Spinal cord (tissue), 10 donors: Measurements from ENCODE around the gene MVB12B. TPM values are rescaled to one million over a fixed set of nuclear protein-coding genes. Genes with fewer than 3 reads are reported as not detected.
"Not testable (repeated sequence)": the region's sequence is repeated elsewhere in the genome, so short reads cannot be mapped to it uniquely, and the experiment has no call there.

Source experiments
- DNase-seq, 6 donors: peaks; one replicate each; pipeline versions ENCODE4 v3.0.0 to v3.0.0-alpha.2; 2013 to 2015; ENCODE audit warnings: low spot score in 6 of 6, low read depth in 4 of 6
- H3K27ac ChIP-seq: one replicate; pipeline ENCODE4 v1.5.1; 2013; ENCODE audit warnings: low read depth, low read length, control low read depth
- H3K27me3 ChIP-seq: one replicate; pipeline ENCODE4 v1.6.1; 2013; ENCODE audit warnings: low read length; ENCODE audit not compliant: control insufficient read depth, insufficient read depth
- H3K36me3 ChIP-seq: one replicate; pipeline ENCODE4 v1.6.1; 2013; ENCODE audit warnings: low read length; ENCODE audit not compliant: control insufficient read depth, insufficient read depth
- H3K4me1 ChIP-seq: one replicate; pipeline ENCODE4 v1.6.1; 2013; ENCODE audit warnings: low read length; ENCODE audit not compliant: control insufficient read depth, insufficient read depth
- H3K4me3 ChIP-seq: one replicate; pipeline ENCODE4 v1.5.1; 2013; ENCODE audit warnings: low read depth, low read length, control low read depth
- H3K9me3 ChIP-seq: one replicate; pipeline ENCODE4 v1.6.1; 2013; ENCODE audit warnings: low read length; ENCODE audit not compliant: control insufficient read depth, insufficient read depth
- WGBS: methylation state at CpG from one replicate; pipeline ENCODE4 v1.1.5; 2013; ENCODE audit warnings: missing lambda C conversion rate; ENCODE audit not compliant: insufficient coverage; 5-methylcytosine and 5-hydroxymethylcytosine counted together
- long read RNA-seq, 4 donors: transcript quantifications; one replicate each; lab custom pipeline, GENCODE V29; 2026
- polyA plus RNA-seq, 2 donors: library from polyadenylated mRNA; unstranded; fragments of 120-200 nt; gene quantifications; one replicate each; pipeline ENCODE4 v1.2.1, GENCODE V29; 2013; ENCODE audit not compliant: insufficient read length in 2 of 2
- total RNA-seq, 2 donors: library from RNA; depleted of rRNA in 1 of 2; stranded (reverse); fragments of 120-200 nt in 1 of 2; fragments of >200 nt in 1 of 2; gene quantifications; one replicate each; pipeline versions ENCODE4 v1.2.3 to v1.2.4, GENCODE V29; 2013 to 2014
- donor health status: healthy.

MVB12B gene, protein sequence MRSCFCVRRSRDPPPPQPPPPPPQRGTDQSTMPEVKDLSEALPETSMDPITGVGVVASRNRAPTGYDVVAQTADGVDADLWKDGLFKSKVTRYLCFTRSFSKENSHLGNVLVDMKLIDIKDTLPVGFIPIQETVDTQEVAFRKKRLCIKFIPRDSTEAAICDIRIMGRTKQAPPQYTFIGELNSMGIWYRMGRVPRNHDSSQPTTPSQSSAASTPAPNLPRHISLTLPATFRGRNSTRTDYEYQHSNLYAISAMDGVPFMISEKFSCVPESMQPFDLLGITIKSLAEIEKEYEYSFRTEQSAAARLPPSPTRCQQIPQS
- total RNA-seq = 10 to 100 TPM; 28.9 to 33.4 TPM
- polyA plus RNA-seq = 10 to 100 TPM; 77.9 to 84.2 TPM
- long read RNA-seq, donor 1, full-length matches to known transcripts = 19 of 19 reads
- long read RNA-seq, donor 1, partial matches to known transcripts = 0 of 19 reads
- long read RNA-seq, donor 1, other reads (novel, unspliced or antisense) = 0 of 19 reads
- long read RNA-seq, donor 2, full-length matches to known transcripts = 12 of 17 reads
- long read RNA-seq, donor 2, partial matches to known transcripts = 5 of 17 reads
- long read RNA-seq, donor 2, other reads (novel, unspliced or antisense) = 0 of 17 reads
- long read RNA-seq, donor 3, full-length matches to known transcripts = 11 of 11 reads
- long read RNA-seq, donor 3, partial matches to known transcripts = 0 of 11 reads
- long read RNA-seq, donor 3, other reads (novel, unspliced or antisense) = 0 of 11 reads
- long read RNA-seq, donor 4, partial matches to known transcripts = 0 of 1 reads
- long read RNA-seq, donor 4, other reads (novel, unspliced or antisense) = 0 of 1 reads

GRCh38 chr9:126326228-126327005, at the start of gene MVB12B:
MVB12B (plus strand) TSS chr9:126326829; CDS start chr9:126326930, 101 bp downstream.
- Histone ChIP-seq H3K27me3 (no peaks in the 10 kb centered on the region), H3K4me3 (peak within 1 kb of the TSS; percentile 58), H3K36me3 (no peaks in the 10 kb centered on the region), H3K27ac (peak within 1 kb of the TSS; percentile 85), H3K4me1 (peaks cover 29% of the 10 kb centered on the region), H3K9me3 (peaks cover 5% of the 10 kb centered on the region)
- under 1% methylated on average over 94 of the region's 94 CpGs for WGBS
- DNase-seq = peak in 2 of 6 donors; percentile 76 to 78

DNA sequence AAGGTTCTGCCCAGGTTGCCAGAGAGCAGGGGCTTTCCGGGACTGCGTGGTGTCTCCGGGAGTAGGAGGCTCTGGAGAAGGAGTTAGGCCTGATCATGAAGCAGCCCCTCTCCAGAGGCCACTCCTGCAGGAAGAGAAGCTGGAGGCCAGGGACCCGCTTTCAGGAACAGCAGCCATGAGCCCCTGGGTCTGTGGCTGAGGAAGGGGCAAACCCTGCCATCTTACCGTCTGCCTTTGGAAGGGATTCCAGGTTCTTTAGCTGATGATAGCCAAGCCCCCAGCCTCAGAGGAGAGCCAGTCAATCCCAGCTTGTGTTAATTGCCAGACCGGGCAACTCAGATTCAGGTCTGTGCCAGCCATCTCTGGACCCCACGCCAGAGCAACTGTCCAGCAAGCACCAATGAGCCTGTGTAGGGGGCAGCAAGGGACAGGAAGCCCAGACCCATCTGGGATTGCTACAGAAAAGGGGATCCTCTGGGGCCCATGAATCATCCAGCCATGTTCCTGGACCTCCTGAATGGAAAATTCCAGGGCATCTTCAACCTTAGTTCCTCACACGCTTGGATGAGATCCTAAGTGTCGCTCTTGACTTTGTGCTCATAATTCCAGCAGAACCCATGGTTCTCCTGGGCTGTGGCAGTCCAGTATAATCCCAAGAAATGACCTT, 42.7 kb upstream of the MVB12B start:
- no peaks in the 10 kb centered on the region for H3K36me3 ChIP-seq
- no peaks in the 10 kb centered on the region for H3K4me1 ChIP-seq
- WGBS = 90% methylated on average over 9 of the region's 9 CpGs
- peaks cover 3% of the 10 kb centered on the region for H3K9me3 ChIP-seq
- no peaks in the 10 kb centered on the region for H3K27me3 ChIP-seq
- no peak overlapping the region for H3K27ac ChIP-seq
- no peak overlapping the region for H3K4me3 ChIP-seq
- no peak for DNase-seq

GRCh38 chr9:126285652-126286051, 41.0 kb upstream of the MVB12B start:
- not testable (repeated sequence) for H3K9me3 ChIP-seq, H3K27ac ChIP-seq, H3K4me1 ChIP-seq, DNase-seq, H3K36me3 ChIP-seq, H3K27me3 ChIP-seq, H3K4me3 ChIP-seq
- 80% methylated on average over 1 of the region's 2 CpGs for WGBS

GRCh38 chr9:126287166-126287866, 39.3 kb upstream of the MVB12B start:
- Histone ChIP-seq H3K9me3 (no peaks in the 10 kb centered on the region), H3K27ac (no peak overlapping the region), H3K36me3 (no peaks in the 10 kb centered on the region), H3K4me1 (peaks cover 3% of the 10 kb centered on the region), H3K4me3 (no peak overlapping the region), H3K27me3 (no peaks in the 10 kb centered on the region)
- WGBS = 100% methylated on average over 2 of the region's 6 CpGs
- DNase-seq = no peak

DNA sequence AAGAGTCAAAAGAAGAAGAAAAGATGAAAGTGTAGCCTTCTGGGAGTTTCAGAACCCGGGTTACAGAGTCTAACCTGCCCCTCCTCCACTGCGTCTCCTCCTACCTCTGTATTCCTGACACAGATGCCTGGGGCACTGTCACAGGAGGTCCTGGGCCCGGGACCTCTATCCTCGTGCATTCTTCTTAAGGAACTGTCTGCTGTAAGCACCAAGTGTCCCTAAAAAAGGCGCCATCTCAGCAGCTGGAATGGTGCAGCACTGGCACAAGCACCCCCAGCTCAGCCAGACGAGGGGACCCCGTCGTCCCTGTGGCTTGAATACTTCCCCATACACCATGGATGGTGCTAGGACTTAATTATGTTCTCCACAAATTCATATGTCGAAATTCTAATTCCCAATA, 35.8 kb upstream of the MVB12B start:
- no peaks in the 10 kb centered on the region for H3K9me3 ChIP-seq
- no peak for DNase-seq
- H3K4me3 ChIP-seq = no peak overlapping the region
- no peaks in the 10 kb centered on the region for H3K36me3 ChIP-seq
- H3K4me1 ChIP-seq = peaks cover 14% of the 10 kb centered on the region
- H3K27me3 ChIP-seq = no peaks in the 10 kb centered on the region
- WGBS = 72% methylated on average over 5 of the region's 9 CpGs
- no peak overlapping the region for H3K27ac ChIP-seq

DNA sequence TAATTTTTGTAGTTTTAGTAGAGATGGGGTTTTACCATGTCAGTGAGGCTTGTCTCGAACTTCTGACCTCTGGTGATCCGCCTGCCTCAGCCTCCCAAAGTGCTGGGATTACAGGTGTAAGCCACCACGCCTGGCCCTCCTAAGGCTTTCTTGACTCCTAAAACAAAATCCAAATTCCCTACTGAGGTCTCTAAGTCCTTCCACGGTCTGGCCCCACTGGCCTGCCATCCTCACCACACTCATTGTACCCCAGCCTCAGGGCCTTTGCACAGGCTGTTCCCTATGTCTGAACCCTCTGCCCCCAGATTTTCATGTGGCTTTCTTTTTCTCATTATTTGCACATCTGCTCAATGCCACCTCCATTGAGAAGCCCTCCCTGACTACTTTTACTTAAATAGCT, 34.7 kb upstream of the MVB12B start:
- no peak for DNase-seq
- H3K27ac ChIP-seq = no peak overlapping the region
- H3K27me3 ChIP-seq = no peaks in the 10 kb centered on the region
- 94% methylated on average over 4 of the region's 4 CpGs for WGBS
- H3K36me3 ChIP-seq = no peaks in the 10 kb centered on the region
- H3K9me3 ChIP-seq = no peaks in the 10 kb centered on the region
- H3K4me3 ChIP-seq = no peak overlapping the region
- H3K4me1 ChIP-seq = peaks cover 14% of the 10 kb centered on the region

GRCh38 chr9:126292736-126293521, 33.7 kb upstream of the MVB12B start:
- peaks cover 21% of the 10 kb centered on the region for H3K4me1 ChIP-seq
- DNase-seq = no peak
- no peak overlapping the region for H3K4me3 ChIP-seq
- 77% methylated on average over 15 of the region's 16 CpGs for WGBS
- H3K27me3 ChIP-seq = no peaks in the 10 kb centered on the region
- no peaks in the 10 kb centered on the region for H3K36me3 ChIP-seq
- no peak overlapping the region for H3K27ac ChIP-seq
- H3K9me3 ChIP-seq = no peaks in the 10 kb centered on the region

GRCh38 chr9:126293522-126293889, 33.1 kb upstream of the MVB12B start:
- Histone ChIP-seq H3K36me3 (no peaks in the 10 kb centered on the region), H3K4me3 (no peak overlapping the region), H3K4me1 (peaks cover 26% of the 10 kb centered on the region), H3K27me3 (no peaks in the 10 kb centered on the region), H3K27ac (no peak overlapping the region), H3K9me3 (no peaks in the 10 kb centered on the region)
- DNase-seq = no peak
- 72% methylated on average over 9 of the region's 9 CpGs for WGBS
